IMR-90 (cell line): ENCODE results near the gene SPOCK3. TPM values are rescaled to one million over a fixed set of nuclear protein-coding genes. Genes with fewer than 3 reads are reported as not detected.

ENCODE experiments used
- ATAC-seq: fragments of 200-7000 bp; cut with Tn5 transposase; 2 replicates; pipeline ENCODE4 v1.9.1; 2020; ENCODE audit warnings: low read depth, mild to moderate bottlenecking, moderate library complexity
- BruUV-seq: library from RNA; stranded (reverse); fragments of 400-500 nt; replicated peaks from 2 replicates; lab custom pipeline; 2021; lab: Mats Ljungman, UMichigan
- CTCF ChIA-PET: fragments of 300-600 bp; formaldehyde crosslinking; extraction: SDS; loops from one replicate; lab custom pipeline; 2021; ENCODE audit warnings: antibody characterized with exemption; lab: Yijun Ruan, JAX
- POLR2A ChIA-PET: fragments of 300-600 bp; sonication (Branson Sonifier 250); formaldehyde crosslinking; loops from one replicate; lab custom pipeline; 2022; ENCODE audit warnings: antibody characterized with exemption; ENCODE audit not compliant: unreplicated experiment; lab: Charles Lee
- DNase-seq: peaks from one replicate; pipeline ENCODE4 v3.0.0; 2013
- H2AFZ ChIP-seq: replicated peaks from 2 replicates; pipeline ENCODE3; 2013; ENCODE audit warnings: low read length, mild to moderate bottlenecking; ENCODE audit not compliant: poor library complexity
- H2AK5ac ChIP-seq: 2 replicates; pipeline ENCODE4 v1.6.1; 2013; ENCODE audit warnings: low read depth, low read length, inconsistent platforms
- H2AK9ac ChIP-seq: replicated peaks from 2 replicates; pipeline ENCODE3; 2013; ENCODE audit warnings: mild to moderate bottlenecking, low read depth, low read length, moderate library complexity; ENCODE audit not compliant: poor library complexity
- H2BK120ac ChIP-seq: 2 replicates; pipeline ENCODE4 v1.6.1; 2013; ENCODE audit warnings: low read depth, low read length, inconsistent platforms
- H2BK15ac ChIP-seq: 3 replicates; pipeline ENCODE4 v1.6.1; 2013; ENCODE audit warnings: low read depth, low read length, inconsistent platforms
- H2BK20ac ChIP-seq: 2 replicates; pipeline ENCODE4 v1.6.1; 2013; ENCODE audit warnings: low read depth, mild to moderate bottlenecking, inconsistent platforms, low read length, moderate library complexity
- H2BK5ac ChIP-seq: 2 replicates; pipeline ENCODE4 v1.6.1; 2013; ENCODE audit warnings: mild to moderate bottlenecking, low read depth, low read length, inconsistent platforms; ENCODE audit not compliant: poor library complexity, severe bottlenecking
- H3K14ac ChIP-seq: replicated peaks from 2 replicates; pipeline ENCODE4 v1.6.1; 2013; ENCODE audit warnings: low read depth, low read length, inconsistent platforms
- H3K18ac ChIP-seq: 2 replicates; pipeline ENCODE4 v1.6.1; 2013; ENCODE audit warnings: low read depth, low read length, control low read depth
- H3K23ac ChIP-seq: 2 replicates; pipeline ENCODE4 v1.6.1; 2013; ENCODE audit warnings: low read depth, low read length, inconsistent platforms
- H3K27ac ChIP-seq: 2 replicates; pipeline ENCODE4 v1.5.1; 2013; ENCODE audit warnings: mild to moderate bottlenecking, control low read depth, low read length; ENCODE audit not compliant: insufficient read depth
- H3K27me3 ChIP-seq: 2 replicates; pipeline ENCODE4 v1.6.1; 2013; ENCODE audit warnings: low read length; ENCODE audit not compliant: control insufficient read depth, insufficient read depth
- H3K36me3 ChIP-seq: 2 replicates; pipeline ENCODE4 v1.6.1; 2013; ENCODE audit warnings: low read length, mixed read lengths; ENCODE audit not compliant: control insufficient read depth, insufficient read depth
- H3K4ac ChIP-seq: 2 replicates; pipeline ENCODE4 v1.6.1; 2013; ENCODE audit warnings: low read depth, low read length, inconsistent platforms
- H3K4me1 ChIP-seq: 2 replicates; pipeline ENCODE4 v1.6.1; 2013; ENCODE audit warnings: low read length, mixed read lengths; ENCODE audit not compliant: control insufficient read depth, insufficient read depth
- H3K4me2 ChIP-seq: 2 replicates; pipeline ENCODE4 v1.6.1; 2013; ENCODE audit warnings: low read depth, mild to moderate bottlenecking, control low read depth, low read length, moderate library complexity
- H3K4me3 ChIP-seq: 2 replicates; pipeline ENCODE4 v1.5.1; 2013; ENCODE audit warnings: low read depth, mild to moderate bottlenecking, control low read depth, low read length, moderate library complexity; ENCODE audit not compliant: insufficient read depth
- H3K56ac ChIP-seq: 2 replicates; pipeline ENCODE4 v1.6.1; 2013; ENCODE audit warnings: low read length, inconsistent platforms; ENCODE audit not compliant: insufficient read depth; ENCODE audit errors: extremely low read depth
- H3K79me1 ChIP-seq, 2 experiments: 2 replicates each; pipeline ENCODE4 v1.6.1; 2013; ENCODE audit warnings: low read length in 2 of 2, inconsistent platforms in 1 of 2, low read depth in 1 of 2
- H3K9ac ChIP-seq: 2 replicates; pipeline ENCODE4 v1.6.1; 2013; ENCODE audit warnings: low read depth, low read length, control low read depth
- H3K9me1 ChIP-seq: 2 replicates; pipeline ENCODE4 v1.6.1; 2013; ENCODE audit warnings: low read length, inconsistent platforms; ENCODE audit not compliant: insufficient read depth
- H3K9me3 ChIP-seq: 2 replicates; pipeline ENCODE4 v1.6.1; 2013; ENCODE audit warnings: low read length; ENCODE audit not compliant: control insufficient read depth, insufficient read depth
- H4K20me1 ChIP-seq: 2 replicates; pipeline ENCODE4 v1.6.1; 2013; ENCODE audit warnings: low read length, inconsistent platforms; ENCODE audit not compliant: insufficient read depth
- H4K5ac ChIP-seq: 2 replicates; pipeline ENCODE4 v1.6.1; 2013; ENCODE audit warnings: mild to moderate bottlenecking, low read depth, low read length, control low read depth
- H4K8ac ChIP-seq, 2 experiments: 2 replicates each; pipeline ENCODE4 v1.6.1; 2013; ENCODE audit warnings: low read depth in 2 of 2, low read length in 2 of 2, control low read depth in 1 of 2, inconsistent platforms in 1 of 2
- H4K91ac ChIP-seq: 2 replicates; pipeline ENCODE4 v1.6.1; 2013; ENCODE audit warnings: low read depth, low read length, inconsistent platforms; ENCODE audit not compliant: insufficient read depth
- BHLHE40 ChIP-seq: fragments of 150-350 bp; IDR thresholded peaks from 2 replicates; pipeline ENCODE4 v1.6.1; 2016; ENCODE audit warnings: mild to moderate bottlenecking, low read depth, low read length
- CEBPB ChIP-seq: IDR thresholded peaks from 2 replicates; pipeline ENCODE4 v1.6.1; 2012; ENCODE audit warnings: low read depth, low read length, improper control_type of control experiment
- CHD1 ChIP-seq: IDR thresholded peaks from 2 replicates; pipeline ENCODE4 v1.6.1; 2012; ENCODE audit warnings: low read depth, low read length, improper control_type of control experiment
- FOS ChIP-seq: fragments of 150-350 bp; IDR thresholded peaks from 2 replicates; pipeline ENCODE4 v1.6.1; 2016; ENCODE audit warnings: low read depth, low read length
- MAFK ChIP-seq: IDR thresholded peaks from 2 replicates; pipeline ENCODE4 v1.6.1; 2012; ENCODE audit warnings: low read depth, low read length, improper control_type of control experiment
- MAZ ChIP-seq: IDR thresholded peaks from 2 replicates; pipeline ENCODE4 v1.6.1; 2012; ENCODE audit warnings: low read depth, mild to moderate bottlenecking, low read length, improper control_type of control experiment, moderate library complexity, borderline replicate concordance
- MXI1 ChIP-seq: IDR thresholded peaks from 2 replicates; pipeline ENCODE4 v1.6.1; 2012; ENCODE audit warnings: low read depth, mild to moderate bottlenecking, low read length, moderate library complexity, borderline replicate concordance
- NFE2L2 ChIP-seq: fragments of 150-350 bp; IDR thresholded peaks from 2 replicates; pipeline ENCODE4 v1.6.1; 2016; ENCODE audit warnings: low read depth, mild to moderate bottlenecking, low read length
- RAD21 ChIP-seq: IDR thresholded peaks from 2 replicates; pipeline ENCODE4 v1.6.1; 2012; ENCODE audit warnings: low read length, improper control_type of control experiment
- RCOR1 ChIP-seq: IDR thresholded peaks from 2 replicates; pipeline ENCODE4 v1.6.1; 2012; ENCODE audit warnings: mild to moderate bottlenecking, low read length, improper control_type of control experiment; ENCODE audit not compliant: insufficient replicate concordance
- SMC3 ChIP-seq: fragments of 150-350 bp; IDR thresholded peaks from 2 replicates; pipeline ENCODE4 v1.6.1; 2016; ENCODE audit warnings: low read depth, mild to moderate bottlenecking, antibody characterized with exemption, low read length, moderate library complexity
- WGBS, 2 experiments: methylation state at CpG; one replicate each; pipeline versions ENCODE4 v1.1.5 to v1.1.7; 2013; ENCODE audit warnings: missing lambda C conversion rate in 2 of 2; ENCODE audit not compliant: insufficient read length in 1 of 2; ENCODE audit errors: extremely low coverage in 2 of 2; 5-methylcytosine and 5-hydroxymethylcytosine counted together
- dilution Hi-C: fragments of 300-500 bp; cut with HindIII; formaldehyde crosslinking; loops from one replicate; pipeline ENCODE4 v1.14.3; 2018; ENCODE audit warnings: low sequenced_read_pairs; ENCODE audit not compliant: unreplicated experiment
- in situ Hi-C: fragments of 300-500 bp; cut with MboI; formaldehyde crosslinking; loops from 3 replicates; pipeline ENCODE4 v1.14.3; 2019; ENCODE audit warnings: low sequenced_read_pairs, inconsistent platforms, mixed read lengths
- intact Hi-C: fragments of 100-400 bp; cut with micrococcal nuclease; formaldehyde crosslinking; loops from 2 replicates; pipeline ENCODE4 v1.10.0; 2022
- polyA plus RNA-seq, 3 experiments: library from polyadenylated mRNA; depleted of rRNA; stranded (reverse); fragments of >200 nt; gene quantifications; 2 replicates each; pipeline ENCODE4 v1.2.3, GENCODE V29; 2012; ENCODE audit warnings: low replicate concordance in 1 of 3
- total RNA-seq: library from RNA; depleted of rRNA; stranded (reverse); fragments of >200 nt; gene quantifications from 2 replicates; pipeline ENCODE4 v1.2.3, GENCODE V29; 2012
- TF ChIP-seq, protein P1 (sequence below): fragments of 150-350 bp; IDR thresholded peaks from 2 replicates; pipeline ENCODE4 v1.6.1; 2017; ENCODE audit warnings: mild to moderate bottlenecking, antibody characterized with exemption, low read length, low read depth
- TF ChIP-seq, protein P2 (sequence below): conservative IDR thresholded peaks from 2 replicates; pipeline ENCODE4 v1.5.1; 2012; ENCODE audit warnings: mild to moderate bottlenecking, low read depth, low read length, improper control_type of control experiment
- TF ChIP-seq, protein P3 (sequence below): fragments of 150-350 bp; IDR thresholded peaks from 2 replicates; pipeline ENCODE4 v1.6.1; 2016; ENCODE audit warnings: low read depth, mild to moderate bottlenecking, low read length, moderate library complexity, borderline replicate concordance

The SPOCK3 gene
- total and polyA plus RNA-seq, 2 of the 4 experiments (the other 2 are of a cell fraction): not detected

DNA sequence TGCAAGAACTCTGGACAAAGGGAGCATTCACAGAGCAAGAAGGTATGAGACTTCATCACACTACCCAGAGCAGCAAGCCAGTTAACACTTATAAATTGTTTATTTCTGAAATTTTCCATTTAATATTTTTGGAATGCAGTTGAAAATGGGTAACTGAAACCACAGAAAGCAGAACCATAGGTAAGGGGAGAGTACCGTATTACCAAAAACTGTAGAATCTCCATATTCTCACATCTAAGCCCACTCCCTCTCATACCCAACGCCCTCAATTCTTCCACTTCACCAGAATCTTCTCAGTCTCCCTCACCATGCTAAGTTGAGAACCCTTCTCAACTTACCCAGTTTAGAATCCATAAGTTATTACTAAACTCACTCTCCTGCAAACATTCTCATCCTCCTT, 277.8 kb downstream of the SPOCK3 start:
- Histone ChIP-seq H2BK120ac (no peak overlapping the region), H4K8ac (no peak overlapping the region), H3K56ac (no peak overlapping the region), H3K27me3 (no peaks in the 10 kb centered on the region), H3K4me3 (no peak overlapping the region), H3K4me1 (no peaks in the 10 kb centered on the region), H2BK15ac (no peak overlapping the region), H2BK20ac (no peak overlapping the region), H3K23ac (no peak overlapping the region), H3K9ac (no peak overlapping the region), H2AK5ac (no peak overlapping the region), H2AK9ac (no peak overlapping the region), H3K4ac (no peak overlapping the region), H4K20me1 (no peaks in the 10 kb centered on the region), H3K9me3 (peaks cover 7% of the 10 kb centered on the region), H4K5ac (no peak overlapping the region), H3K18ac (no peak overlapping the region), H3K9me1 (no peaks in the 10 kb centered on the region), H4K91ac (no peak overlapping the region), H3K14ac (no peak overlapping the region), H3K36me3 (no peaks in the 10 kb centered on the region), H3K79me1 (no peaks in the 10 kb centered on the region), H2AFZ (no peak overlapping the region), H2BK5ac (no peak overlapping the region), H3K4me2 (no peak overlapping the region), H3K27ac (no peak overlapping the region)
- TF ChIP-seq RCOR1: no peak
- TF ChIP-seq, protein P1, sequence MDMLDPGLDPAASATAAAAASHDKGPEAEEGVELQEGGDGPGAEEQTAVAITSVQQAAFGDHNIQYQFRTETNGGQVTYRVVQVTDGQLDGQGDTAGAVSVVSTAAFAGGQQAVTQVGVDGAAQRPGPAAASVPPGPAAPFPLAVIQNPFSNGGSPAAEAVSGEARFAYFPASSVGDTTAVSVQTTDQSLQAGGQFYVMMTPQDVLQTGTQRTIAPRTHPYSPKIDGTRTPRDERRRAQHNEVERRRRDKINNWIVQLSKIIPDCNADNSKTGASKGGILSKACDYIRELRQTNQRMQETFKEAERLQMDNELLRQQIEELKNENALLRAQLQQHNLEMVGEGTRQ: no peak
- no peak for TF ChIP-seq RAD21
- TF ChIP-seq MAZ: no peak
- no peak for TF ChIP-seq CHD1
- no peak for TF ChIP-seq BHLHE40
- no peak for TF ChIP-seq NFE2L2
- TF ChIP-seq, protein P2, sequence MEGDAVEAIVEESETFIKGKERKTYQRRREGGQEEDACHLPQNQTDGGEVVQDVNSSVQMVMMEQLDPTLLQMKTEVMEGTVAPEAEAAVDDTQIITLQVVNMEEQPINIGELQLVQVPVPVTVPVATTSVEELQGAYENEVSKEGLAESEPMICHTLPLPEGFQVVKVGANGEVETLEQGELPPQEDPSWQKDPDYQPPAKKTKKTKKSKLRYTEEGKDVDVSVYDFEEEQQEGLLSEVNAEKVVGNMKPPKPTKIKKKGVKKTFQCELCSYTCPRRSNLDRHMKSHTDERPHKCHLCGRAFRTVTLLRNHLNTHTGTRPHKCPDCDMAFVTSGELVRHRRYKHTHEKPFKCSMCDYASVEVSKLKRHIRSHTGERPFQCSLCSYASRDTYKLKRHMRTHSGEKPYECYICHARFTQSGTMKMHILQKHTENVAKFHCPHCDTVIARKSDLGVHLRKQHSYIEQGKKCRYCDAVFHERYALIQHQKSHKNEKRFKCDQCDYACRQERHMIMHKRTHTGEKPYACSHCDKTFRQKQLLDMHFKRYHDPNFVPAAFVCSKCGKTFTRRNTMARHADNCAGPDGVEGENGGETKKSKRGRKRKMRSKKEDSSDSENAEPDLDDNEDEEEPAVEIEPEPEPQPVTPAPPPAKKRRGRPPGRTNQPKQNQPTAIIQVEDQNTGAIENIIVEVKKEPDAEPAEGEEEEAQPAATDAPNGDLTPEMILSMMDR: no peak
- TF ChIP-seq FOS: no peak
- TF ChIP-seq, protein P3, sequence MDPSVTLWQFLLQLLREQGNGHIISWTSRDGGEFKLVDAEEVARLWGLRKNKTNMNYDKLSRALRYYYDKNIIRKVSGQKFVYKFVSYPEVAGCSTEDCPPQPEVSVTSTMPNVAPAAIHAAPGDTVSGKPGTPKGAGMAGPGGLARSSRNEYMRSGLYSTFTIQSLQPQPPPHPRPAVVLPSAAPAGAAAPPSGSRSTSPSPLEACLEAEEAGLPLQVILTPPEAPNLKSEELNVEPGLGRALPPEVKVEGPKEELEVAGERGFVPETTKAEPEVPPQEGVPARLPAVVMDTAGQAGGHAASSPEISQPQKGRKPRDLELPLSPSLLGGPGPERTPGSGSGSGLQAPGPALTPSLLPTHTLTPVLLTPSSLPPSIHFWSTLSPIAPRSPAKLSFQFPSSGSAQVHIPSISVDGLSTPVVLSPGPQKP: no peak
- TF ChIP-seq MXI1: no peak
- TF ChIP-seq CEBPB: no peak
- TF ChIP-seq MAFK: no peak
- TF ChIP-seq SMC3: no peak
- dilution Hi-C loops (no loop called here), intact Hi-C loops (no loop called here), in situ Hi-C loops (no loop called here)
- ChIA-PET CTCF (no interaction called here), POLR2A (no interaction called here)
- WGBS, 2 experiments: no CpG with 5 or more reads among the region's 2 CpGs
- ATAC-seq (no peak), DNase-seq (no peak)
- BruUV-seq: no TSS peak
